Pancreas (tissue), 10 donors: Measurements from ENCODE around the gene ZCCHC14. TPM values are rescaled to one million over a fixed set of nuclear protein-coding genes. Genes with fewer than 3 reads are reported as not detected.
A peak's percentile ranks its signal among the peaks of the same experiment; 100 is the strongest.

ENCODE experiments used
- ATAC-seq, 4 donors: fragments of 200-7000 bp; cut with Tn5 transposase; one replicate each; pipeline versions ENCODE4 v1.8.0 to v1.9.1; 2020; ENCODE audit warnings: mild to moderate bottlenecking in 4 of 4, moderate library complexity in 4 of 4
- DNase-seq, 6 donors: peaks; one replicate each; pipeline ENCODE4 v3.0.0-alpha.2; 2020
- FAIRE-seq: peaks from 2 replicates; lab custom pipeline; 2012; peaks lifted over from hg19 to GRCh38; lab: Jason Lieb, UNC
- H3K27ac ChIP-seq, 4 donors: fragments of 200-600 bp; sonication (generic); 1 replicate in 3 of 4; 2 replicates in 1 of 4; pipeline versions ENCODE4 v1.5.0 to v1.8.0; 2020
- H3K27me3 ChIP-seq, 4 donors: fragments of 200-600 bp; one replicate each; pipeline ENCODE4 v1.8.0; 2021
- H3K36me3 ChIP-seq, 3 donors: fragments of 200-600 bp; sonication (generic) in 1 of 3; one replicate each; pipeline versions ENCODE4 v1.5.0 to v1.8.0; 2020 to 2021
- H3K4me1 ChIP-seq, 3 donors: fragments of 200-600 bp; one replicate each; pipeline ENCODE4 v1.8.0; 2021
- H3K4me3 ChIP-seq, 4 donors: fragments of 200-600 bp; sonication (generic) in 2 of 4; one replicate each; pipeline versions ENCODE4 v1.5.0 to v1.8.0; 2020 to 2021
- H3K9me3 ChIP-seq, 4 donors: fragments of 200-600 bp; one replicate each; pipeline ENCODE4 v1.8.0; 2021
- CTCF ChIP-seq, 4 donors: fragments of 200-600 bp; sonication (generic) in 3 of 4; IDR thresholded peaks; one replicate each; pipeline versions ENCODE4 v1.5.0 to v1.8.0; 2021; ENCODE audit warnings: antibody characterized with exemption in 4 of 4
- WGBS, 2 donors: extraction: QIAGEN DNeasy Blood & Tissue Kit; methylation state at CpG; one replicate each; pipeline ENCODE4 v1.1.7; 2013; 5-methylcytosine and 5-hydroxymethylcytosine counted together
- intact Hi-C, 3 donors: fragments of 100-400 bp; cut with DNase I; formaldehyde crosslinking; loops; one replicate each; pipeline versions ENCODE4 v1.11.1 to v1.14.2; 2022
- polyA plus RNA-seq, 2 donors: library from polyadenylated mRNA; stranded (reverse); fragments of 200-250 nt; gene quantifications; one replicate each; pipeline ENCODE4 v1.2.3, GENCODE V29; 2013
- total RNA-seq, 6 donors: library from RNA; stranded (reverse); fragmentation: NEBNext Ultra II Directional in 4 of 6; extraction: Animal tissue kit (Norgen Biotek cat#: 25700) in 4 of 6; gene quantifications; one replicate each; pipeline versions ENCODE4 v1.2.1 to v1.2.4, GENCODE V29; 2021 to 2023
- donor health status: healthy with polysubstance abuse.
- donor health status: DM: no; HTN: no; CAD: no; lungs with moderate emphysema.
- donor health status: DM: no; HTN: no; CAD: no.
- donor health status: control.
- donor health status: control.
- donor health status: Bipolar disorder and iron deficiency.
- donor health status: DM: yes; HTN: yes; CAD: no.
- donor health status: DM: no; HTN: no; CAD: no.
- donor health status: DM: no; HTN: no; CAD: no.
- donor health status: DM: yes; HTN: yes; CAD: no.

Gene ZCCHC14
- total and polyA plus RNA-seq, 8 donors: 10.7 to 20.0 (median 12.8) TPM

GRCh38 chr16:87540072-87540896 lies 47.5 kb upstream of the ZCCHC14 start:
- H3K9me3 ChIP-seq: no peaks in the 10 kb centered on the region
- ATAC-seq: peak in 1 of 4 donors; percentile 19
- no peaks in the 10 kb centered on the region for H3K36me3 ChIP-seq
- H3K4me1 ChIP-seq: no peaks in the 10 kb centered on the region
- DNase-seq: no peak
- no peak overlapping the region for H3K27ac ChIP-seq
- no peak for TF ChIP-seq CTCF (IDR thresholded peaks at IDR 0.05)
- 36 to 44% methylated on average over 20 of the region's 20 CpGs for WGBS, 2 donors
- peaks cover 0 to 4% (median 0%) of the 10 kb centered on the region in 4 donors for H3K27me3 ChIP-seq
- intact Hi-C loops: no loop called here
- FAIRE-seq: no peak
- no peak overlapping the region for H3K4me3 ChIP-seq

GRCh38 chr16:87539113-87539512 lies 46.3 kb upstream of the ZCCHC14 start:
- intact Hi-C loops: no loop called here
- FAIRE-seq (no peak), DNase-seq (no peak), ATAC-seq (no peak)
- H3K4me1 ChIP-seq: no peaks in the 10 kb centered on the region
- TF ChIP-seq CTCF (IDR thresholded peaks at IDR 0.05): no peak
- no peak overlapping the region for H3K4me3 ChIP-seq
- no peaks in the 10 kb centered on the region for H3K36me3 ChIP-seq
- no peak overlapping the region for H3K27ac ChIP-seq
- 72% methylated on average over 11 of the region's 11 CpGs for WGBS, 2 donors
- no peaks in the 10 kb centered on the region for H3K9me3 ChIP-seq
- H3K27me3 ChIP-seq: peaks cover 0 to 4% (median 0%) of the 10 kb centered on the region in 4 donors

- peak in 1 of 4 donors; percentile 25 for ATAC-seq
- H3K4me1 ChIP-seq: no peaks in the 10 kb centered on the region
- intact Hi-C loops: no loop called here
- H3K9me3 ChIP-seq: no peaks in the 10 kb centered on the region
- H3K27ac ChIP-seq: no peak overlapping the region
- WGBS, 2 donors: 68 to 70% methylated on average over 11 of the region's 11 CpGs
- H3K4me3 ChIP-seq: no peak overlapping the region
- no peak for DNase-seq
- H3K36me3 ChIP-seq: no peaks in the 10 kb centered on the region
- no peak for TF ChIP-seq CTCF (IDR thresholded peaks at IDR 0.05)
- H3K27me3 ChIP-seq: peaks cover 0 to 4% (median 0%) of the 10 kb centered on the region in 4 donors
- FAIRE-seq: no peak
Observed at GRCh38 chr16:87538594-87538993, 45.8 kb upstream of the ZCCHC14 start.

- H3K4me1 ChIP-seq: no peaks in the 10 kb centered on the region
- no peak overlapping the region for H3K27ac ChIP-seq
- no peak for FAIRE-seq
- no peak overlapping the region for H3K4me3 ChIP-seq
- no peaks in the 10 kb centered on the region for H3K9me3 ChIP-seq
- DNase-seq: no peak
- ATAC-seq: no peak
- TF ChIP-seq CTCF (IDR thresholded peaks at IDR 0.05): no peak
- no peaks in the 10 kb centered on the region for H3K36me3 ChIP-seq
- 57% methylated on average over 4 of the region's 4 CpGs for WGBS, 2 donors
- peaks cover 0 to 4% (median 0%) of the 10 kb centered on the region in 4 donors for H3K27me3 ChIP-seq
- intact Hi-C loops: no loop called here
Observed at GRCh38 chr16:87538160-87538559, 45.3 kb upstream of the ZCCHC14 start.

GRCh38 chr16:87536795-87537142 lies 43.9 kb upstream of the ZCCHC14 start:
- TF ChIP-seq CTCF (IDR thresholded peaks at IDR 0.05): no peak
- intact Hi-C loops: no loop called here
- Histone ChIP-seq H3K4me3 (peak overlapping the region in 1 of 4 donors; percentile 14), H3K27me3 (peaks cover 0 to 1% (median 0%) of the 10 kb centered on the region in 4 donors), H3K36me3 (no peaks in the 10 kb centered on the region), H3K4me1 (no peaks in the 10 kb centered on the region), H3K27ac (no peak overlapping the region), H3K9me3 (no peaks in the 10 kb centered on the region)
- FAIRE-seq (no peak), ATAC-seq (no peak), DNase-seq (no peak)
- WGBS, 2 donors: 60 to 69% methylated on average over 10 of the region's 10 CpGs
